H9 (cell line): Measurements from ENCODE around the gene PARP16. TPM values are rescaled to one million over a fixed set of nuclear protein-coding genes. Genes with fewer than 3 reads are reported as not detected.
"Not testable (repeated sequence)": the region's sequence is repeated elsewhere in the genome, so short reads cannot be mapped to it uniquely, and the experiment has no call there.

Experiments used
- DNase-seq: peaks from one replicate; pipeline ENCODE4 v3.0.0-alpha.2; 2017
- H2AFZ ChIP-seq: one replicate; pipeline ENCODE4 v1.6.1; 2013; ENCODE audit warnings: mild to moderate bottlenecking, low read length, control low read depth, moderate library complexity
- H2AK5ac ChIP-seq: 2 replicates; pipeline ENCODE4 v1.6.1; 2013; ENCODE audit warnings: low read length, control low read depth, mixed read lengths; ENCODE audit not compliant: insufficient read length
- H2BK120ac ChIP-seq: one replicate; pipeline ENCODE4 v1.6.1; 2013; ENCODE audit warnings: low read depth, mild to moderate bottlenecking, low read length, control low read depth, inconsistent platforms; ENCODE audit not compliant: poor library complexity, severe bottlenecking
- H2BK12ac ChIP-seq: 2 replicates; pipeline ENCODE4 v1.6.1; 2013; ENCODE audit warnings: low read length, control low read depth, mixed read lengths, low read depth; ENCODE audit not compliant: insufficient read length
- H2BK15ac ChIP-seq: 2 replicates; pipeline ENCODE4 v1.6.1; 2013; ENCODE audit warnings: low read depth, low read length, control low read depth
- H2BK20ac ChIP-seq: one replicate; pipeline ENCODE4 v1.6.1; 2013; ENCODE audit warnings: low read depth, mild to moderate bottlenecking, low read length, control low read depth, inconsistent platforms; ENCODE audit not compliant: poor library complexity, severe bottlenecking
- H2BK5ac ChIP-seq: 2 replicates; pipeline ENCODE4 v1.6.1; 2013; ENCODE audit warnings: low read length, control low read depth, mixed read lengths; ENCODE audit not compliant: insufficient read length
- H3K14ac ChIP-seq: 2 replicates; pipeline ENCODE4 v1.6.1; 2013; ENCODE audit warnings: low read length, control low read depth; ENCODE audit not compliant: insufficient read depth
- H3K18ac ChIP-seq: 2 replicates; pipeline ENCODE4 v1.6.1; 2013; ENCODE audit warnings: low read depth, mild to moderate bottlenecking, mixed read lengths, low read length, control low read depth; ENCODE audit not compliant: insufficient read length
- H3K23ac ChIP-seq: 2 replicates; pipeline ENCODE4 v1.6.1; 2013; ENCODE audit warnings: low read length, control low read depth, mixed read lengths, low read depth; ENCODE audit not compliant: insufficient read length
- H3K23me2 ChIP-seq: 2 replicates; pipeline ENCODE4 v1.6.1; 2013; ENCODE audit warnings: low read depth, mild to moderate bottlenecking, mixed read lengths, low read length, control low read depth; ENCODE audit not compliant: insufficient read length, poor library complexity, severe bottlenecking
- H3K27ac ChIP-seq: 2 replicates; pipeline ENCODE4 v1.5.1; 2013; ENCODE audit warnings: low read length, control low read depth, mixed read lengths, low read depth; ENCODE audit not compliant: insufficient read length
- H3K27me3 ChIP-seq: 2 replicates; pipeline ENCODE4 v1.6.1; 2013; ENCODE audit warnings: low read length, control low read depth, inconsistent platforms; ENCODE audit not compliant: insufficient read depth
- H3K4ac ChIP-seq: 2 replicates; pipeline ENCODE4 v1.6.1; 2013; ENCODE audit warnings: low read depth, mild to moderate bottlenecking, control low read depth, inconsistent platforms, low read length, moderate library complexity
- H3K4me1 ChIP-seq: 2 replicates; pipeline ENCODE4 v1.6.1; 2013; ENCODE audit warnings: low read length, control low read depth, inconsistent platforms; ENCODE audit not compliant: insufficient read depth
- H3K4me2 ChIP-seq: 2 replicates; pipeline ENCODE4 v1.6.1; 2013; ENCODE audit warnings: low read length, control low read depth, mixed read lengths; ENCODE audit not compliant: insufficient read length, insufficient read depth
- H3K56ac ChIP-seq: 2 replicates; pipeline ENCODE4 v1.6.1; 2013; ENCODE audit warnings: low read depth, mild to moderate bottlenecking, mixed read lengths, low read length, control low read depth; ENCODE audit not compliant: insufficient read length
- H3K79me1 ChIP-seq: 2 replicates; pipeline ENCODE4 v1.6.1; 2013; ENCODE audit warnings: low read depth, mild to moderate bottlenecking, moderate library complexity, low read length, control low read depth, inconsistent platforms; ENCODE audit not compliant: insufficient read depth, poor library complexity, severe bottlenecking
- H3K79me2 ChIP-seq: 2 replicates; pipeline ENCODE4 v1.6.1; 2013; ENCODE audit warnings: low read length, control low read depth, inconsistent platforms; ENCODE audit not compliant: insufficient read depth
- H3K9ac ChIP-seq: 2 replicates; pipeline ENCODE4 v1.6.1; 2013; ENCODE audit warnings: low read length, control low read depth, mixed read lengths; ENCODE audit not compliant: insufficient read length; ENCODE audit errors: extremely low read depth
- H3K9me3 ChIP-seq: one replicate; pipeline ENCODE4 v1.6.1; 2013; ENCODE audit warnings: low read depth, low read length, inconsistent platforms; ENCODE audit not compliant: control insufficient read depth
- H3T11ph ChIP-seq: one replicate; pipeline ENCODE4 v1.6.1; 2013; ENCODE audit warnings: mild to moderate bottlenecking, low read length, control low read depth, inconsistent platforms
- H4K20me1 ChIP-seq: one replicate; pipeline ENCODE4 v1.6.1; 2013; ENCODE audit not compliant: control insufficient read depth, insufficient read length, insufficient read depth
- H4K5ac ChIP-seq: 2 replicates; pipeline ENCODE4 v1.6.1; 2013; ENCODE audit warnings: low read depth, mild to moderate bottlenecking, mixed read lengths, low read length, control low read depth; ENCODE audit not compliant: insufficient read length
- H4K8ac ChIP-seq: replicated peaks from 2 replicates; pipeline ENCODE4 v1.6.1; 2013; ENCODE audit warnings: low read length, control low read depth, mixed read lengths, low read depth; ENCODE audit not compliant: insufficient read length
- H4K91ac ChIP-seq: 2 replicates; pipeline ENCODE4 v1.6.1; 2013; ENCODE audit warnings: low read depth, mild to moderate bottlenecking, moderate library complexity, mixed read lengths, low read length, control low read depth; ENCODE audit not compliant: insufficient read length
- H3K27ac Mint-ChIP-seq, 3 experiments: 2 replicates in 2 of 3; 3 replicates in 1 of 3; pipeline ENCODE4 v1.8.0; 2020 to 2021; ENCODE audit warnings: mixed read lengths in 3 of 3, mild to moderate bottlenecking in 1 of 3, moderate library complexity in 1 of 3
- H3K27me3 Mint-ChIP-seq: 2 replicates; pipeline ENCODE4 v1.8.0; 2021; ENCODE audit warnings: low read depth, mild to moderate bottlenecking, moderate library complexity, mixed read lengths
- H3K36me3 Mint-ChIP-seq, 3 experiments: 2 replicates in 2 of 3; 3 replicates in 1 of 3; pipeline ENCODE4 v1.8.0; 2020 to 2021; ENCODE audit warnings: low read depth in 3 of 3, mixed read lengths in 3 of 3; ENCODE audit not compliant: insufficient read depth in 1 of 3
- H3K4me1 Mint-ChIP-seq, 2 experiments: 2 replicates each; pipeline ENCODE4 v1.8.0; 2020; ENCODE audit warnings: mixed read lengths in 2 of 2
- H3K4me3 Mint-ChIP-seq, 2 experiments: 2 replicates in 1 of 2; 3 replicates in 1 of 2; pipeline ENCODE4 v1.8.0; 2020 to 2021; ENCODE audit warnings: mild to moderate bottlenecking in 2 of 2, mixed read lengths in 2 of 2, moderate library complexity in 1 of 2
- H3K9me3 Mint-ChIP-seq, 2 experiments: 2 replicates in 1 of 2; 3 replicates in 1 of 2; pipeline ENCODE4 v1.8.0; 2020; ENCODE audit warnings: mild to moderate bottlenecking in 2 of 2, mixed read lengths in 2 of 2, moderate library complexity in 1 of 2
- CTCF ChIP-seq: fragments of 200-600 bp; sonication (generic); conservative IDR thresholded peaks from 3 replicates; pipeline ENCODE4 v1.8.0; 2021; ENCODE audit warnings: antibody characterized with exemption, mild to moderate bottlenecking
- WGBS: extraction: QIAGEN DNeasy Blood & Tissue Kit; methylation state at CpG from one replicate; pipeline ENCODE4 v1.1.7; 2013; ENCODE audit warnings: missing lambda C conversion rate, low lambda C conversion rate, mixed read lengths; ENCODE audit not compliant: insufficient read length; ENCODE audit errors: extremely low coverage; 5-methylcytosine and 5-hydroxymethylcytosine counted together
- total RNA-seq: library from RNA; stranded (reverse); gene quantifications from 2 replicates; pipeline ENCODE4 v1.2.1, GENCODE V29; 2021

PARP16 gene
- total RNA-seq, 1 experiment from 2014 or later, result 3.9 TPM

GRCh38 chr15:65270811-65271545, 15.7 kb downstream of the PARP16 start:
- peaks cover 14% of the 10 kb centered on the region in 2 experiments for H3K4me1 Mint-ChIP-seq
- not testable (repeated sequence) for H3K9me3 Mint-ChIP-seq, H3K9ac ChIP-seq, H3T11ph ChIP-seq, H3K27me3 ChIP-seq, H4K5ac ChIP-seq, H3K4me3 Mint-ChIP-seq, H3K14ac ChIP-seq, H3K79me1 ChIP-seq, H2BK12ac ChIP-seq, H3K23me2 ChIP-seq, H3K79me2 ChIP-seq, H3K4me2 ChIP-seq, H3K56ac ChIP-seq, H2BK20ac ChIP-seq, H3K9me3 ChIP-seq, H3K4ac ChIP-seq, H2BK15ac ChIP-seq, H2BK5ac ChIP-seq, H3K36me3 Mint-ChIP-seq, H3K4me1 ChIP-seq, H2AK5ac ChIP-seq, H3K18ac ChIP-seq, H3K27ac ChIP-seq, H3K27me3 Mint-ChIP-seq, H4K20me1 ChIP-seq, H4K91ac ChIP-seq, H2BK120ac ChIP-seq, H2AFZ ChIP-seq, H3K23ac ChIP-seq, H4K8ac ChIP-seq
- TF ChIP-seq CTCF, result peak; percentile 86
- peak; percentile 82 for DNase-seq
- H3K27ac Mint-ChIP-seq, result peak overlapping the region in 1 of 3 experiments; percentile 84; a peak in 1 of 7 replicates
- no CpG with 5 or more reads among the region's 15 CpGs for WGBS
